ENCODE results near the gene BRAF.
A peak's percentile ranks its signal among the peaks of the same experiment; 100 is the strongest.

Gene BRAF

DNA sequence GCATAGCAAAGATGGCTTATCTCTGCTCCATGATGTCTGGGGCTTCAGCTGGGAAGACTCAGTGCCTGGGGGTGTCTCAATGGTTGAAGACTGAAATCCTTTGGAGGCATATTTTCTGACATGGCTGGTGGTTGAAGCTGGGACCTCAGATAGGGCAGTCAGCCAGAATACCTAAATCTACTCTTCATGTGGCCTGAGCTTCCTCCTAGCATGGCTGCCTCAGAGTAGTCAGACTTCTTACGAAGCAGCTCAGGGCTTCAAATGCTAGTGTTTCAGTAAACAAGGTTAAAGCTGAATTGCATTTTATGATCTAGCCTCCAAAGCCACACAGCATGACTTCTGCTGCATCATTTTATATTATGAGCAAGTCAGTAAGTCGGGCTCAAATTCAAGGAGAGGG is 2.6 kb upstream of the BRAF start:
- H3K4me1 ChIP-seq: peaks cover 12% of the 10 kb centered on the region
- DNase-seq: no peak
- H3K36me3 ChIP-seq: no peaks in the 10 kb centered on the region
- H3K4me3 ChIP-seq (ENCODE audit: low read depth, low read length): no peak overlapping the region
- no peaks in the 10 kb centered on the region for H3K9me3 ChIP-seq
- no peaks in the 10 kb centered on the region for H3K27me3 ChIP-seq
- TF ChIP-seq, protein P1, sequence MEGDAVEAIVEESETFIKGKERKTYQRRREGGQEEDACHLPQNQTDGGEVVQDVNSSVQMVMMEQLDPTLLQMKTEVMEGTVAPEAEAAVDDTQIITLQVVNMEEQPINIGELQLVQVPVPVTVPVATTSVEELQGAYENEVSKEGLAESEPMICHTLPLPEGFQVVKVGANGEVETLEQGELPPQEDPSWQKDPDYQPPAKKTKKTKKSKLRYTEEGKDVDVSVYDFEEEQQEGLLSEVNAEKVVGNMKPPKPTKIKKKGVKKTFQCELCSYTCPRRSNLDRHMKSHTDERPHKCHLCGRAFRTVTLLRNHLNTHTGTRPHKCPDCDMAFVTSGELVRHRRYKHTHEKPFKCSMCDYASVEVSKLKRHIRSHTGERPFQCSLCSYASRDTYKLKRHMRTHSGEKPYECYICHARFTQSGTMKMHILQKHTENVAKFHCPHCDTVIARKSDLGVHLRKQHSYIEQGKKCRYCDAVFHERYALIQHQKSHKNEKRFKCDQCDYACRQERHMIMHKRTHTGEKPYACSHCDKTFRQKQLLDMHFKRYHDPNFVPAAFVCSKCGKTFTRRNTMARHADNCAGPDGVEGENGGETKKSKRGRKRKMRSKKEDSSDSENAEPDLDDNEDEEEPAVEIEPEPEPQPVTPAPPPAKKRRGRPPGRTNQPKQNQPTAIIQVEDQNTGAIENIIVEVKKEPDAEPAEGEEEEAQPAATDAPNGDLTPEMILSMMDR (IDR thresholded peaks at IDR 0.05; ENCODE audit: low read depth, low read length): no peak

GRCh38 chr7:140926021-140926817 is 1.5 kb upstream of the BRAF start:
- no peak overlapping the region for H3K4me3 ChIP-seq (ENCODE audit: low read depth, low read length)
- no peaks in the 10 kb centered on the region for H3K36me3 ChIP-seq
- H3K27me3 ChIP-seq: no peaks in the 10 kb centered on the region
- H3K9me3 ChIP-seq: no peaks in the 10 kb centered on the region
- DNase-seq: no peak
- H3K4me1 ChIP-seq: peaks cover 12% of the 10 kb centered on the region
- TF ChIP-seq, protein P1 (IDR thresholded peaks at IDR 0.05; ENCODE audit: low read depth, low read length): no peak

DNA sequence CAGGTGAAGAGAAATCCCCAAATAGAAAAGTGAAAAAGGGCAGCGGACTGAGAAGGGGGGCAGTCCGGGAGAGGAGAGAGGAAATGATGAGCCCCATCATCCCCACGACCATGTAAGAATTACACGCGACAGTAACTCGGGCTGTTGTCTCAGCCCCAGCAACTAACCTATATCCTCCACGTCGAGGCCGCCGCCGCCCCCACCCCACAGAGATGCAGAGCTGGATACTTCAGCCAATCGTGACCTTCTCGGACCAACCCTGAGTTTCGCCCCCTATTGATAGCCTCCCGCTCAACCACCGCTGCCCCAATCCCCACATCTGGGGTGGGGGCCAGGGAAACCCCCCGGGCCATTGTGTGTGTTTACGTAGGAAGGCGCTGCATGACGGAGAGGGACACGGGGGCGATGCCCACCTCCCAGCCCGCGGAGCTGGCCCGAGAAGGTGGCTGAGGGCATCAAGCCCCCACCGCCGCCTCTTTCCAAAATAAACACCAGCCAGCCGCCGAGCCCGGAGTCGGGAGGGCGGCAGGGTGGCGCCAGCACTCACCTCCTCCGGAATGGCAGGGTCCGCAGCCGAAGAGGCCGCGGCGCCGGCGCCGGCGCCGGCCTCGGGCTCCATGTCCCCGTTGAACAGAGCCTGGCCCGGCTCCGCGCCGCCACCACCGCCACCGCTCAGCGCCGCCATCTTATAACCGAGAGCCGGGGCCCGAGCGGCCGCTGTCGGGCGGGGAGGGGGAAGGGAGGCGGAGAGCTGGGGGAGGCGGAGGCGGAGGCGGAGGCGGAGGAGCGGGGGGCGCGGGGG is 509 bp downstream of the BRAF start:
- TF ChIP-seq, protein P1 (IDR thresholded peaks at IDR 0.05; ENCODE audit: low read depth, low read length): peak; percentile 50

GRCh38 chr7:140923358-140924006 is 1.2 kb downstream of the BRAF start:
- no peaks in the 10 kb centered on the region for H3K9me3 ChIP-seq
- no peaks in the 10 kb centered on the region for H3K27me3 ChIP-seq
- peak; percentile 14 for DNase-seq
- TF ChIP-seq, protein P1 (IDR thresholded peaks at IDR 0.05; ENCODE audit: low read depth, low read length): no peak
- H3K4me1 ChIP-seq: peaks cover 9% of the 10 kb centered on the region
- peak overlapping the region; percentile 94 for H3K4me3 ChIP-seq (ENCODE audit: low read depth, low read length)
- H3K36me3 ChIP-seq: no peaks in the 10 kb centered on the region

More for the DNA sequence above, 509 bp downstream of the BRAF start:
- Histone ChIP-seq H3K9me3 (no peaks in the 10 kb centered on the region), H3K4me3 (ENCODE audit: low read depth, low read length) (peak overlapping the region; percentile 94), H3K4me1 (peaks cover 16% of the 10 kb centered on the region), H3K36me3 (no peaks in the 10 kb centered on the region), H3K27me3 (no peaks in the 10 kb centered on the region)
- DNase-seq: peak; percentile 86

- H3K4me3 ChIP-seq (ENCODE audit: low read depth, low read length): peak overlapping the region; percentile 94
- H3K9me3 ChIP-seq: no peaks in the 10 kb centered on the region
- H3K4me1 ChIP-seq: 0 out of 2 replicates have a peak, but pooled peaks cover 4% of the 10 kb centered on the region
- no peak for DNase-seq
- H3K27me3 ChIP-seq: no peaks in the 10 kb centered on the region
- H3K36me3 ChIP-seq: no peaks in the 10 kb centered on the region
- TF ChIP-seq, protein P1 (IDR thresholded peaks at IDR 0.05; ENCODE audit: low read depth, low read length): no peak
Observed at GRCh38 chr7:140922741-140923345, 1.9 kb downstream of the BRAF start.

All from BE2C (cell line).